Measurements from ENCODE around the gene ASTN2. TPM values are rescaled to one million over a fixed set of nuclear protein-coding genes. Genes with fewer than 3 reads are reported as not detected.

ASTN2 gene
- total RNA-seq, 2 experiments from 2014 or later = 1.7 to 4.2 TPM

GRCh38 chr9:116520218-116520617 is 894.6 kb downstream of the ASTN2 start:
- H3K4me3 ChIP-seq (ENCODE audit: low read depth, low read length, poor library complexity, severe bottlenecking) = no peak overlapping the region
- H3K9me2 ChIP-seq (ENCODE audit: insufficient read depth, low read length) = no peaks in the 10 kb centered on the region
- H3K9me3 ChIP-seq (ENCODE audit: low read length) = no peaks in the 10 kb centered on the region
- no peaks in the 10 kb centered on the region for H3K79me2 ChIP-seq (ENCODE audit: insufficient read depth, low read depth, low read length)
- no peak for TF ChIP-seq EZH2phosphoT487 (IDR thresholded peaks at IDR 0.05; ENCODE audit: borderline replicate concordance, low read depth, low read length)
- TF ChIP-seq CTCF (conservative IDR thresholded peaks at IDR 0.05; ENCODE audit: low read length) = no peak
- no peaks in the 10 kb centered on the region for H3K4me1 ChIP-seq (ENCODE audit: insufficient read depth, low read length, poor library complexity, severe bottlenecking)
- no TSS peak for BruUV-seq (replicated peaks)
- H3K27ac ChIP-seq (ENCODE audit: low read depth, low read length, poor library complexity, severe bottlenecking) = no peak overlapping the region
- H3K4me2 ChIP-seq (ENCODE audit: low read length) = no peak overlapping the region
- no peak for DNase-seq (ENCODE audit: low spot score)
- POLR2A ChIA-PET = no interaction called here
- H3K36me3 ChIP-seq (ENCODE audit: insufficient read depth, low read length) = no peaks in the 10 kb centered on the region
- CTCF ChIA-PET (ENCODE audit: unreplicated experiment) = no interaction called here
- no peaks in the 10 kb centered on the region for H4K20me1 ChIP-seq (ENCODE audit: insufficient read depth, low read length)
- no peak overlapping the region for H2AFZ ChIP-seq (ENCODE audit: low read length)
- intact Hi-C loops (cut with micrococcal nuclease; ENCODE audit: unreplicated experiment) = no loop called here

- Histone ChIP-seq H3K4me2 (ENCODE audit: low read length) (no peak overlapping the region), H2AFZ (ENCODE audit: low read length) (no peak overlapping the region), H3K9me2 (ENCODE audit: insufficient read depth, low read length) (no peaks in the 10 kb centered on the region), H3K4me3 (ENCODE audit: low read depth, low read length, poor library complexity, severe bottlenecking) (no peak overlapping the region), H3K27ac (ENCODE audit: low read depth, low read length, poor library complexity, severe bottlenecking) (no peak overlapping the region), H3K9me3 (ENCODE audit: low read length) (no peaks in the 10 kb centered on the region), H3K4me1 (ENCODE audit: insufficient read depth, low read length, poor library complexity, severe bottlenecking) (no peaks in the 10 kb centered on the region), H3K36me3 (ENCODE audit: insufficient read depth, low read length) (no peaks in the 10 kb centered on the region), H4K20me1 (ENCODE audit: insufficient read depth, low read length) (no peaks in the 10 kb centered on the region), H3K79me2 (ENCODE audit: insufficient read depth, low read depth, low read length) (no peaks in the 10 kb centered on the region)
- DNase-seq (ENCODE audit: low spot score) = no peak
- ChIA-PET CTCF (ENCODE audit: unreplicated experiment) (interaction anchor here (0.5 kb wide), 1 partner anchor 64 kb away, joined by 3 read pairs; no protein-coding TSS in a partner anchor), POLR2A (no interaction called here)
- no TSS peak for BruUV-seq (replicated peaks)
- no peak for TF ChIP-seq EZH2phosphoT487 (IDR thresholded peaks at IDR 0.05; ENCODE audit: borderline replicate concordance, low read depth, low read length)
- TF ChIP-seq CTCF (conservative IDR thresholded peaks at IDR 0.05; ENCODE audit: low read length) = no peak
- intact Hi-C loops (cut with micrococcal nuclease; ENCODE audit: unreplicated experiment) = no loop called here
These were observed 898.4 kb downstream of the ASTN2 start for GRCh38 chr9:116516456-116516855.

GRCh38 chr9:116515541-116515940 is 899.3 kb downstream of the ASTN2 start:
- POLR2A ChIA-PET = no interaction called here

More at GRCh38 chr9:116515541-116515940, 899.3 kb downstream of the ASTN2 start:
- CTCF ChIA-PET (ENCODE audit: unreplicated experiment) = no interaction called here
- H3K4me1 ChIP-seq (ENCODE audit: insufficient read depth, low read length, poor library complexity, severe bottlenecking) = no peaks in the 10 kb centered on the region
- no peaks in the 10 kb centered on the region for H3K9me2 ChIP-seq (ENCODE audit: insufficient read depth, low read length)
- BruUV-seq (replicated peaks) = no TSS peak
- TF ChIP-seq CTCF (conservative IDR thresholded peaks at IDR 0.05; ENCODE audit: low read length) = no peak
- TF ChIP-seq EZH2phosphoT487 (IDR thresholded peaks at IDR 0.05; ENCODE audit: borderline replicate concordance, low read depth, low read length) = no peak
- H3K27ac ChIP-seq (ENCODE audit: low read depth, low read length, poor library complexity, severe bottlenecking) = no peak overlapping the region
- no peaks in the 10 kb centered on the region for H3K36me3 ChIP-seq (ENCODE audit: insufficient read depth, low read length)
- no peak overlapping the region for H3K4me2 ChIP-seq (ENCODE audit: low read length)
- no peaks in the 10 kb centered on the region for H4K20me1 ChIP-seq (ENCODE audit: insufficient read depth, low read length)
- H2AFZ ChIP-seq (ENCODE audit: low read length) = no peak overlapping the region
- H3K79me2 ChIP-seq (ENCODE audit: insufficient read depth, low read depth, low read length) = no peaks in the 10 kb centered on the region
- no peaks in the 10 kb centered on the region for H3K9me3 ChIP-seq (ENCODE audit: low read length)
- DNase-seq (ENCODE audit: low spot score) = no peak
- intact Hi-C loops (cut with micrococcal nuclease; ENCODE audit: unreplicated experiment) = no loop called here
- no peak overlapping the region for H3K4me3 ChIP-seq (ENCODE audit: low read depth, low read length, poor library complexity, severe bottlenecking)
